ENCODE results near the gene LZTS2.
"Not testable (repeated sequence)": the region's sequence is repeated elsewhere in the genome, so short reads cannot be mapped to it uniquely, and the experiment has no call there.

The LZTS2 gene

DNA sequence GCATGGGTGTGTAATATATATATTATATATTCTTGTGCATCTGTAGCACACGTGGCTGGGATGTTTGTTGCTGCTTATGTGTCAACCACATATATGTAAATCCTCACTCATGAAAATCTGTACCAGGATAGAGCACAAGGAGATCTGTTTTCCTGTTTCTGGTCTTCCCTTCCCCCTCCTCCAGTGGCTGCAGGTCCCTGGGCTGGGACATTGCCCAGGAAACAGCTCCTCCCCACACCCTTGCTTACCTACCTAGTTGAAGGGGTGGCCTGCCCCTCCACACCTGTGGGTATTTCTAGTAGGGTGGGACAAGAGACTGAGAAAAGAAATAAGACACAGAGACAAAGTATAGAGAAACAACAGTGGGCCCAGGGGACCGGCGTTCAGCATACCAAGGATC lies 33.7 kb downstream of the LZTS2 start:
- H3K4me2 ChIP-seq: peak overlapping the region; percentile 95 to 99 (median 98)
- peak overlapping the region; percentile 66 to 90 (median 72); a peak in 19 of 20 replicates for H3K4me3 ChIP-seq
- TF ChIP-seq Cebpa-rat (IDR thresholded peaks at IDR 0.05): no peak
- H4K20me1 ChIP-seq: peaks cover 5 to 59% (median 22%) of the 10 kb centered on the region in 11 experiments; a peak in 16 of 22 replicates
- H3K9ac ChIP-seq: peak overlapping the region; percentile 73 to 94 (median 83)
- H3K9me3 ChIP-seq (replicated peaks in 1 of 11): no peaks in the 10 kb centered on the region
- peaks cover 51 to 64% (median 52%) of the 10 kb centered on the region in 10 experiments for H3K4me1 ChIP-seq
- peak overlapping the region in 10 of 11 experiments; percentile 75 to 93 (median 88); a peak in 21 of 22 replicates for H3K27ac ChIP-seq
- peaks cover 34 to 40% (median 38%) of the 10 kb centered on the region in 11 experiments for H3K36me3 ChIP-seq
- no peaks in the 10 kb centered on the region for H3K27me3 ChIP-seq

DNA sequence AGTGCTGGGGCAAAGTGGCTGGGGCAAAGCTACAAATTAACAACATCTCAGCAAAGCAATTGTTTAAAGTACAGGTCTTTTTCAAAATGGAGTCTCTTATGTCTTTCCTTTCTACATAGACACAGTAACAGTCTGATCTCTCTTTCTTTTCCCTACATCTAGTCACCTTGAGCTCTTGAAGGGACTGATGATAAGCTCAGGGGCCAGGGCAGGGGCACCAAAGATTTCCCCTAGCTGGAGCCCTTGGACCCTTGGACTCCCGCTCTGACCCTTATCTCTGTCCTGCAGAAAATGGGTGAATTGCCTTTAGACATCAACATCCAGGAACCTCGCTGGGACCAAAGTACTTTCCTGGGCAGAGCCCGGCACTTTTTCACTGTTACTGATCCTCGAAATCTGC lies 34.8 kb downstream of the LZTS2 start:
- H3K4me3 ChIP-seq; H3K27ac ChIP-seq; H3K9me3 ChIP-seq (replicated peaks in 1 of 11); H3K9ac ChIP-seq; H3K27me3 ChIP-seq: not testable (repeated sequence)
- Histone ChIP-seq H3K4me2 (peak overlapping the region in 6 of 11 experiments; percentile 96 to 99 (median 98); a peak in 8 of 22 replicates), H4K20me1 (peaks cover 5 to 71% (median 26%) of the 10 kb centered on the region in 11 experiments; a peak in 16 of 22 replicates), H3K36me3 (peaks cover 38 to 51% (median 48%) of the 10 kb centered on the region in 11 experiments), H3K4me1 (peaks cover 39 to 53% (median 41%) of the 10 kb centered on the region in 10 experiments)

DNA sequence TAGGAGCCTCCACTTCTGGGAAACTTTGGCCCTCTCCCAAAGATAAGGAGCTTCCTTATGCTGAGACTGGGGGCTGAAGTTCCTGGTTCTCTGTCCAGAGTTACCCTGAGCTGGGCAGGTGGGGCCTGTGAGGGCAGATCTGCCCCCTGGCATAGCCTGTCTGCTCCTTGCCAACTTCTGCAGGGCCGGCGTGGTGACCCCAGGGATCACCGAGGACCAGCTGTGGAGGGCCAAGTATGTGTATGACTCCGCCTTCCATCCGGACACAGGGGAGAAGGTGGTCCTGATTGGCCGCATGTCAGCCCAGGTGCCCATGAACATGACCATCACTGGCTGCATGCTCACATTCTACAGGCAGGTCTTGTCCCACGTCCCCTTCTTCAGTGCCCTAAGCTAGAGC lies 35.7 kb downstream of the LZTS2 start:
- H3K9ac ChIP-seq: no peak overlapping the region; a peak in 2 of 22 replicates
- H3K4me3 ChIP-seq: no peak overlapping the region
- peaks cover 38 to 60% (median 54%) of the 10 kb centered on the region in 11 experiments for H3K36me3 ChIP-seq
- no peak overlapping the region for H3K27ac ChIP-seq
- H3K4me2 ChIP-seq: peak overlapping the region in 2 of 11 experiments; percentile 96 to 97; a peak in 1 of 22 replicates
- H3K9me3 ChIP-seq (replicated peaks in 1 of 11): no peaks in the 10 kb centered on the region
- H3K4me1 ChIP-seq: peaks cover 30 to 43% (median 32%) of the 10 kb centered on the region in 10 experiments
- H3K27me3 ChIP-seq: no peaks in the 10 kb centered on the region
- no peak for TF ChIP-seq Cebpa-rat (IDR thresholded peaks at IDR 0.05)
- H4K20me1 ChIP-seq: peaks cover 5 to 80% (median 26%) of the 10 kb centered on the region in 11 experiments; a peak in 16 of 22 replicates

DNA sequence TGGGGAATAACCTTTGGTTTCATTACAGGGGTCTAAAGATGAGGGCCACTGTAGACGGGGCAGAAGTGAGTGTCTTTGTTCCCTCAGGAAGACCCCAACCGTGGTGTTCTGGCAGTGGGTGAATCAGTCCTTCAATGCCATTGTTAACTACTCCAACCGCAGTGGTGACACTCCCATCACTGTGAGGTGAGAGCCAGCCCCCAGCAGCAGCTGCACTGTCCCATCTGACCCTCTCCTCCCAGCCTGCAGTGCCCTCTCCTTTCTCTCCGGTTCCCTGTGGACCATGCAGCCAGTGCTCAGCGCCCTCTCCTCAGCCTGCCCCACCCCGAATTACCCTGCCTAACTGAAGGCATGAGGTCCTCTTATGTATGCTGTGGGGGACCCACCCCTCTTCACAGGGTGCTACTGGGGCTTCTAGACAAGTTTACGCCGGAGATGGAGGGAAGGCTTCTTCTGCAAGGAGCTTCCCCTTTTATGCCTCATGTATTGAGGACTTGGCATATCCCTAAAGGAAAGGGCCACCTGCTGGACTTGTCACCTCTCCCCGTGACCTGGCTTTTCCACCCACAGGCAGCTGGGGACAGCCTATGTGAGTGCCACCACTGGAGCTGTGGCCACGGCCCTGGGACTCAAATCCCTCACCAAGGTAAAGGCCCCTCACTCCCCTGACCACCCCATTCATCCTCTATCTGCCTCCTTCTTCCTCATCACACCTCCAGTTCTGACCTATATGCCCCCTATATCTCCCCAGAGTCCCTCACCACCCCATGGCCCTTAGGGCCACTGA lies 36.5 kb downstream of the LZTS2 start:
- TF ChIP-seq Cebpa-rat (IDR thresholded peaks at IDR 0.05): no peak

DNA sequence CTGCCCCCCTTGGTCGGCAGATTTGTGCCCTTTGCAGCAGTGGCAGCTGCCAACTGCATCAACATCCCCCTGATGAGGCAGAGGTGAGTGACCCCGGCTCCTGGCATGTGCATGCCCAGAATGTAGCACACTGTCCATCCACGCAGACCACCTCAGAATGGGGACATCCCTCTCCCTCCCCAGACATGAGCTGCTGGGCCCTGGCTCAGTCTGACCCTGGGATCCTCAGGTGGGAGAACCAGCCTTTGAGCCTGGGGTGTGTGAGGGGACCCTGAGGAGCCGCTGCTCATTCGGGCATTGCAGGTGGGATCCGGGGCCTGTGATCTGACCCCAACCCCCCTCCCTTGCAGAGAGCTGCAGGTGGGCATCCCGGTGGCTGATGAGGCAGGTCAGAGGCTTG lies 37.1 kb downstream of the LZTS2 start:
- Histone ChIP-seq H3K9ac (peak overlapping the region in 1 of 11 experiments; percentile 4; a peak in 1 of 22 replicates), H3K36me3 (peaks cover 38 to 64% (median 54%) of the 10 kb centered on the region in 11 experiments), H4K20me1 (peaks cover 5 to 88% (median 26%) of the 10 kb centered on the region in 11 experiments; a peak in 16 of 22 replicates), H3K4me3 (no peak overlapping the region), H3K9me3 (replicated peaks in 1 of 11) (no peaks in the 10 kb centered on the region), H3K27ac (no peak overlapping the region), H3K4me1 (peaks cover 27 to 40% (median 34%) of the 10 kb centered on the region in 10 experiments), H3K27me3 (no peaks in the 10 kb centered on the region), H3K4me2 (no peak overlapping the region)
- TF ChIP-seq Cebpa-rat (IDR thresholded peaks at IDR 0.05): no peak

More for the DNA sequence above, 36.5 kb downstream of the LZTS2 start:
- Histone ChIP-seq H3K9me3 (replicated peaks in 1 of 11) (no peaks in the 10 kb centered on the region), H3K4me3 (no peak overlapping the region), H3K4me2 (no peak overlapping the region), H3K36me3 (peaks cover 38 to 64% (median 54%) of the 10 kb centered on the region in 11 experiments), H3K27ac (no peak overlapping the region), H3K4me1 (peaks cover 26 to 41% (median 32%) of the 10 kb centered on the region in 10 experiments), H3K9ac (peak overlapping the region in 2 of 11 experiments; percentile 4 to 9; a peak in 1 of 22 replicates), H4K20me1 (peaks cover 5 to 88% (median 26%) of the 10 kb centered on the region in 11 experiments; a peak in 16 of 22 replicates), H3K27me3 (no peaks in the 10 kb centered on the region)

DNA sequence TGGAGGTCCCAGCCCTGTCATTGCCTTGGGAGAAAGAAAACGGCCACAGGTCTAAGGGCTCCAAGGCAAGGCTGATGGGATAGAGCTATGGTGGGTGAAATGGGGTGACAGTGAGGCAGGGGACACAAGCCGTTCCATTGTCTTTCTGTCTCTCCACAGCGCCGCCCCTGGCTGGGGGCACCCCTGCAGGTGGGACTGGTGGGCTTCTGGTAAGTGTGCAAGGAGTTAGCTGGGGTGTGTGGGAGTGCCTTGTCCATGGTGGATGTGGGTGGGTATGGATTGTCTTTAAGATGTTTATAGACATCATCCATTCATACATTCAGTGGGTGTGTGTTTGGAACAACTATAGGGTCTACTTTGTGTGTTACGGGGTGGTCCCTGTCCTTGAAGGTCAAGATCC lies 38.9 kb downstream of the LZTS2 start:
- H3K36me3 ChIP-seq: peaks cover 38 to 64% (median 54%) of the 10 kb centered on the region in 11 experiments

DNA sequence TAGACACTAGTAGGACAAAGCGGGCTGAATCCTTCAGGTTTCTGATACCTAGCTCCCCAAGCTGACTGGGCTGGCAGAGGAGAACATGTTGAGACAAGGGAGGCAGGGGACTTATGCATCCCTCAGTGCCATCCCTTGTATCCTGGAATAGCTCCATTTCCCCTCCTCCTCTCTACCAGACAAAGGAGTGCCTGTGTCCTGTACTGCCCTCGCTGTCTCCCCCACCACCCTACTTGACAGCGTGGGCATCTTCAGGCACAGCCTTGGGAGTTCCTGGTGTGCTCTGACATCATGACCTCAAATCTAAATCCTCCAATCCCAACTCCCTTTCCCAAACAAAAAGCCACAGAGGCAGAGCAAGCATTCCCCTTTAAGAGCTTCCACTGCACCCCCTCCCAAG lies 40.5 kb downstream of the LZTS2 start:
- Histone ChIP-seq H3K4me3 (no peak overlapping the region), H4K20me1 (peaks cover 0 to 61% (median 16%) of the 10 kb centered on the region in 11 experiments; a peak in 12 of 22 replicates)
- no peak for TF ChIP-seq Cebpa-rat (IDR thresholded peaks at IDR 0.05)

More for the DNA sequence above, 38.9 kb downstream of the LZTS2 start:
- peaks cover 25 to 46% (median 34%) of the 10 kb centered on the region in 10 experiments for H3K4me1 ChIP-seq
- peaks cover 0 to 76% (median 20%) of the 10 kb centered on the region in 11 experiments; a peak in 13 of 22 replicates for H4K20me1 ChIP-seq
- no peak for TF ChIP-seq Cebpa-rat (IDR thresholded peaks at IDR 0.05)
- no peak overlapping the region for H3K4me3 ChIP-seq
- no peak overlapping the region for H3K27ac ChIP-seq
- no peak overlapping the region for H3K4me2 ChIP-seq
- no peak overlapping the region for H3K9ac ChIP-seq
- no peaks in the 10 kb centered on the region for H3K27me3 ChIP-seq
- no peaks in the 10 kb centered on the region for H3K9me3 ChIP-seq (replicated peaks in 1 of 11)

DNA sequence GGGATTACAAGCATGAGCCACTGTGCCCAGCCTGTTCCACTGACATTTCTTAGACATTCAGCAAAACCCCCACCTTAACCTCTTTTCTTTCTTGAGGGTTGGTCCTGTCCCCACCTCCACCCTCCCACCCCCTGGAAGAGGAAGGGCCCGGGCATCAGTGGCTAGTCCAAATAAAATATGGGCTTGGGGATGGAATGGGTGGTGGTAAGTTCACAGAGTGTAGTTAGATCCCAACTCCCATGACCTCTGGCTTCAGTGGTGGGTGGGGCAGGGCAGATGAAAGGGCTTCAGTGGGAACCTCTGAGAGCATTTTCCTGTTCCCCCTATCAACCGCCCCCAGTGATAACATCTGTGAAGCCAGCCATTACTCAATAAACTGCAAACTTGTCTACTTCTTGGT lies 41.2 kb downstream of the LZTS2 start:
- Histone ChIP-seq H3K36me3 (peaks cover 26 to 49% (median 43%) of the 10 kb centered on the region in 11 experiments), H3K9me3 (replicated peaks in 1 of 11) (no peaks in the 10 kb centered on the region), H3K4me2 (peak overlapping the region in 6 of 11 experiments; percentile 1 to 92 (median 57); a peak in 6 of 22 replicates), H4K20me1 (peaks cover 0 to 53% (median 16%) of the 10 kb centered on the region in 11 experiments; a peak in 11 of 22 replicates), H3K27ac (no peak overlapping the region), H3K4me1 (peaks cover 25 to 33% (median 30%) of the 10 kb centered on the region in 10 experiments), H3K9ac (0 out of 22 replicates have a peak overlapping the region, but pooled peaks of 1 of the 11 experiments have one; percentile 6), H3K4me3 (no peak overlapping the region), H3K27me3 (peaks cover 0 to 11% (median 2%) of the 10 kb centered on the region in 11 experiments; a peak in 13 of 22 replicates)
- no peak for TF ChIP-seq Cebpa-rat (IDR thresholded peaks at IDR 0.05)

More for the DNA sequence above, 40.5 kb downstream of the LZTS2 start:
- 0 out of 22 replicates have a peak overlapping the region, but pooled peaks of 1 of the 11 experiments have one; percentile 32 for H3K9ac ChIP-seq
- H3K4me1 ChIP-seq: peaks cover 25 to 37% (median 32%) of the 10 kb centered on the region in 10 experiments
- no peaks in the 10 kb centered on the region for H3K9me3 ChIP-seq (replicated peaks in 1 of 11)
- H3K27ac ChIP-seq: no peak overlapping the region
- H3K27me3 ChIP-seq: peaks cover 0 to 3% (median 0%) of the 10 kb centered on the region in 11 experiments; a peak in 4 of 22 replicates
- H3K36me3 ChIP-seq: peaks cover 33 to 57% (median 50%) of the 10 kb centered on the region in 11 experiments
- no peak overlapping the region for H3K4me2 ChIP-seq
